Measurements from ENCODE around the gene CNPY1.

DNA sequence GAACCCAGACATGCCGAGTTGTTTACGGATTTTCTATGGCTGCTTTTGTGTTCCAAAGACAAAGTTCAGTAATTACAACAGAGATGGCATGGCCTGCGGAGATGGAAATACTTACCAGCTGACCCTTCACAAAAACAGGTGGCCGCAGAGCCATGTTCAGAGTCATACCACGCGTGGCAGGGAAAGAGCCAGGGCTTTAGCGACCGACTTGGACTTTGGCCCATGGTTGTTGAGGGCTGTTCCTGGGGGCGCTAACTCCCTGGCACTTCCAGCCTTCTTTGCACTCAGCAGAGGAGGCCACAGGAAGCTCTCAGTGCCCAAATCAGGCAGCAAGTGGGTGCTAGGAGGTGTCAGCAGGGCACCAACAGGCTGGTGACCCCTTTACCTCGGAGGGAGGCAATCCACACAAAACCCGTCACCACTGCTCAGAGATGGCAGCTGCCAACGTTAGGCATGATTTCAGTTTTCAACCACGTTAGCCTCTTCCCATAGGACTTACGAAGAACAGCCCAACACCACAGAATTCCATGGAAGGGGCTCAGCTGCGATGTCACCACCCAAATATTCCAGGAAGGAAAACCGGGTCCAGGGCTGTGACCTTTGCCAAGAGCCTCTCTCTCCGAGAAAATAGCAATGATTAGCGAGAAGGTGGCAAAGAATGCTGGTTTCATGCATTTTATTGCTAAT is 21.4 kb upstream of the CNPY1 start:
- TF ChIP-seq, protein P1, sequence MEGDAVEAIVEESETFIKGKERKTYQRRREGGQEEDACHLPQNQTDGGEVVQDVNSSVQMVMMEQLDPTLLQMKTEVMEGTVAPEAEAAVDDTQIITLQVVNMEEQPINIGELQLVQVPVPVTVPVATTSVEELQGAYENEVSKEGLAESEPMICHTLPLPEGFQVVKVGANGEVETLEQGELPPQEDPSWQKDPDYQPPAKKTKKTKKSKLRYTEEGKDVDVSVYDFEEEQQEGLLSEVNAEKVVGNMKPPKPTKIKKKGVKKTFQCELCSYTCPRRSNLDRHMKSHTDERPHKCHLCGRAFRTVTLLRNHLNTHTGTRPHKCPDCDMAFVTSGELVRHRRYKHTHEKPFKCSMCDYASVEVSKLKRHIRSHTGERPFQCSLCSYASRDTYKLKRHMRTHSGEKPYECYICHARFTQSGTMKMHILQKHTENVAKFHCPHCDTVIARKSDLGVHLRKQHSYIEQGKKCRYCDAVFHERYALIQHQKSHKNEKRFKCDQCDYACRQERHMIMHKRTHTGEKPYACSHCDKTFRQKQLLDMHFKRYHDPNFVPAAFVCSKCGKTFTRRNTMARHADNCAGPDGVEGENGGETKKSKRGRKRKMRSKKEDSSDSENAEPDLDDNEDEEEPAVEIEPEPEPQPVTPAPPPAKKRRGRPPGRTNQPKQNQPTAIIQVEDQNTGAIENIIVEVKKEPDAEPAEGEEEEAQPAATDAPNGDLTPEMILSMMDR (IDR thresholded peaks at IDR 0.05), result no peak
- TF ChIP-seq, protein P2, sequence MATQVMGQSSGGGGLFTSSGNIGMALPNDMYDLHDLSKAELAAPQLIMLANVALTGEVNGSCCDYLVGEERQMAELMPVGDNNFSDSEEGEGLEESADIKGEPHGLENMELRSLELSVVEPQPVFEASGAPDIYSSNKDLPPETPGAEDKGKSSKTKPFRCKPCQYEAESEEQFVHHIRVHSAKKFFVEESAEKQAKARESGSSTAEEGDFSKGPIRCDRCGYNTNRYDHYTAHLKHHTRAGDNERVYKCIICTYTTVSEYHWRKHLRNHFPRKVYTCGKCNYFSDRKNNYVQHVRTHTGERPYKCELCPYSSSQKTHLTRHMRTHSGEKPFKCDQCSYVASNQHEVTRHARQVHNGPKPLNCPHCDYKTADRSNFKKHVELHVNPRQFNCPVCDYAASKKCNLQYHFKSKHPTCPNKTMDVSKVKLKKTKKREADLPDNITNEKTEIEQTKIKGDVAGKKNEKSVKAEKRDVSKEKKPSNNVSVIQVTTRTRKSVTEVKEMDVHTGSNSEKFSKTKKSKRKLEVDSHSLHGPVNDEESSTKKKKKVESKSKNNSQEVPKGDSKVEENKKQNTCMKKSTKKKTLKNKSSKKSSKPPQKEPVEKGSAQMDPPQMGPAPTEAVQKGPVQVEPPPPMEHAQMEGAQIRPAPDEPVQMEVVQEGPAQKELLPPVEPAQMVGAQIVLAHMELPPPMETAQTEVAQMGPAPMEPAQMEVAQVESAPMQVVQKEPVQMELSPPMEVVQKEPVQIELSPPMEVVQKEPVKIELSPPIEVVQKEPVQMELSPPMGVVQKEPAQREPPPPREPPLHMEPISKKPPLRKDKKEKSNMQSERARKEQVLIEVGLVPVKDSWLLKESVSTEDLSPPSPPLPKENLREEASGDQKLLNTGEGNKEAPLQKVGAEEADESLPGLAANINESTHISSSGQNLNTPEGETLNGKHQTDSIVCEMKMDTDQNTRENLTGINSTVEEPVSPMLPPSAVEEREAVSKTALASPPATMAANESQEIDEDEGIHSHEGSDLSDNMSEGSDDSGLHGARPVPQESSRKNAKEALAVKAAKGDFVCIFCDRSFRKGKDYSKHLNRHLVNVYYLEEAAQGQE (IDR thresholded peaks at IDR 0.05; ENCODE audit: insufficient read depth in 1 of 2, low read depth in 2 of 2, low read length in 1 of 2), result no peak

All from Panc1 (cell line).